Measurements from ENCODE around the gene MYH8. TPM values are rescaled to one million over a fixed set of nuclear protein-coding genes. Genes with fewer than 3 reads are reported as not detected.

MYH8 gene
- total RNA-seq, 1 donor from 2014 or later, result not detected

- Mint-ChIP-seq H3K9me3 (no peaks in the 10 kb centered on the region), H3K36me3 (no peaks in the 10 kb centered on the region), H3K4me1 (no peaks in the 10 kb centered on the region), H3K4me3 (no peak overlapping the region), H3K27ac (no peak overlapping the region), H3K27me3 (ENCODE audit: low read depth) (peaks cover 37% of the 10 kb centered on the region)
- no peak for DNase-seq (ENCODE audit: low spot score in 2 of 2, unreplicated experiment in 2 of 2)
- TF ChIP-seq CTCF (IDR thresholded peaks at IDR 0.05; ENCODE audit: unreplicated experiment), result no peak
Observed at GRCh38 chr17:10368561-10368960, 53.2 kb downstream of the MYH8 start.

- Mint-ChIP-seq H3K36me3 (no peaks in the 10 kb centered on the region), H3K4me1 (no peaks in the 10 kb centered on the region), H3K9me3 (no peaks in the 10 kb centered on the region), H3K27ac (no peak overlapping the region), H3K4me3 (no peak overlapping the region), H3K27me3 (ENCODE audit: low read depth) (peaks cover 22% of the 10 kb centered on the region)
- TF ChIP-seq CTCF (IDR thresholded peaks at IDR 0.05; ENCODE audit: unreplicated experiment), result no peak
- DNase-seq (ENCODE audit: low spot score in 2 of 2, unreplicated experiment in 2 of 2), result no peak
Observed at GRCh38 chr17:10360578-10360977, 61.2 kb downstream of the MYH8 start.

- Mint-ChIP-seq H3K4me1 (no peaks in the 10 kb centered on the region), H3K27ac (no peak overlapping the region), H3K9me3 (no peaks in the 10 kb centered on the region), H3K36me3 (no peaks in the 10 kb centered on the region), H3K4me3 (no peak overlapping the region), H3K27me3 (ENCODE audit: low read depth) (peaks cover 21% of the 10 kb centered on the region)
- TF ChIP-seq CTCF (IDR thresholded peaks at IDR 0.05; ENCODE audit: unreplicated experiment), result peak; percentile 41
- DNase-seq (ENCODE audit: low spot score in 2 of 2, unreplicated experiment in 2 of 2), result no peak
Observed at GRCh38 chr17:10357768-10358167, 64.0 kb downstream of the MYH8 start.

- no peak overlapping the region for H3K27ac Mint-ChIP-seq
- DNase-seq (ENCODE audit: low spot score in 2 of 2, unreplicated experiment in 2 of 2), result no peak
- H3K36me3 Mint-ChIP-seq, result no peaks in the 10 kb centered on the region
- H3K4me3 Mint-ChIP-seq, result no peak overlapping the region
- H3K9me3 Mint-ChIP-seq, result no peaks in the 10 kb centered on the region
- H3K4me1 Mint-ChIP-seq, result no peaks in the 10 kb centered on the region
- peaks cover 14% of the 10 kb centered on the region for H3K27me3 Mint-ChIP-seq (ENCODE audit: low read depth)
- TF ChIP-seq CTCF (IDR thresholded peaks at IDR 0.05; ENCODE audit: unreplicated experiment), result no peak
Observed at GRCh38 chr17:10354651-10355050, 67.1 kb downstream of the MYH8 start.

GRCh38 chr17:10352893-10353292, 68.9 kb downstream of the MYH8 start:
- no peaks in the 10 kb centered on the region for H3K4me1 Mint-ChIP-seq
- no peaks in the 10 kb centered on the region for H3K9me3 Mint-ChIP-seq
- no peak overlapping the region for H3K27ac Mint-ChIP-seq
- DNase-seq (ENCODE audit: low spot score in 2 of 2, unreplicated experiment in 2 of 2), result no peak
- H3K36me3 Mint-ChIP-seq, result no peaks in the 10 kb centered on the region
- no peak overlapping the region for H3K4me3 Mint-ChIP-seq
- no peak for TF ChIP-seq CTCF (IDR thresholded peaks at IDR 0.05; ENCODE audit: unreplicated experiment)
- peaks cover 7% of the 10 kb centered on the region for H3K27me3 Mint-ChIP-seq (ENCODE audit: low read depth)

- Mint-ChIP-seq H3K27me3 (ENCODE audit: low read depth) (no peaks in the 10 kb centered on the region), H3K36me3 (no peaks in the 10 kb centered on the region), H3K9me3 (no peaks in the 10 kb centered on the region), H3K4me1 (no peaks in the 10 kb centered on the region), H3K27ac (no peak overlapping the region), H3K4me3 (no peak overlapping the region)
- no peak for DNase-seq (ENCODE audit: low spot score in 2 of 2, unreplicated experiment in 2 of 2)
- TF ChIP-seq CTCF (IDR thresholded peaks at IDR 0.05; ENCODE audit: unreplicated experiment), result no peak
Observed at GRCh38 chr17:10349403-10349802, 72.3 kb downstream of the MYH8 start.
